Suprapubic skin (tissue), 4 donors: ENCODE measurements around the gene NUMA1.

Experiments used
- EP300 ChIP-seq: sonication (generic); formaldehyde crosslinking; IDR thresholded peaks from one replicate; pipeline ENCODE4 v1.6.1; 2017; ENCODE audit warnings: antibody characterized with exemption
- POLR2A ChIP-seq, 2 donors: fragments of 450-650 bp; IDR thresholded peaks; one replicate each; pipeline ENCODE4 v1.6.1; 2017; ENCODE audit warnings: antibody characterized with exemption in 2 of 2, mild to moderate bottlenecking in 2 of 2, moderate library complexity in 2 of 2
- POLR2AphosphoS5 ChIP-seq, 3 donors: sonication (generic); formaldehyde crosslinking; IDR thresholded peaks; one replicate each; pipeline ENCODE4 v1.6.1; 2017; ENCODE audit warnings: antibody characterized with exemption in 3 of 3
- TF ChIP-seq, protein P1 (sequence below), 2 donors: fragments of 200-600 bp in 1 of 2; fragments of 450-650 bp in 1 of 2; sonication (generic) in 1 of 2; IDR thresholded peaks; one replicate each; pipeline ENCODE4 v1.5.1; 2016 to 2019; ENCODE audit warnings: antibody characterized with exemption in 2 of 2, mild to moderate bottlenecking in 1 of 2, moderate library complexity in 1 of 2

- TF ChIP-seq, protein P1, sequence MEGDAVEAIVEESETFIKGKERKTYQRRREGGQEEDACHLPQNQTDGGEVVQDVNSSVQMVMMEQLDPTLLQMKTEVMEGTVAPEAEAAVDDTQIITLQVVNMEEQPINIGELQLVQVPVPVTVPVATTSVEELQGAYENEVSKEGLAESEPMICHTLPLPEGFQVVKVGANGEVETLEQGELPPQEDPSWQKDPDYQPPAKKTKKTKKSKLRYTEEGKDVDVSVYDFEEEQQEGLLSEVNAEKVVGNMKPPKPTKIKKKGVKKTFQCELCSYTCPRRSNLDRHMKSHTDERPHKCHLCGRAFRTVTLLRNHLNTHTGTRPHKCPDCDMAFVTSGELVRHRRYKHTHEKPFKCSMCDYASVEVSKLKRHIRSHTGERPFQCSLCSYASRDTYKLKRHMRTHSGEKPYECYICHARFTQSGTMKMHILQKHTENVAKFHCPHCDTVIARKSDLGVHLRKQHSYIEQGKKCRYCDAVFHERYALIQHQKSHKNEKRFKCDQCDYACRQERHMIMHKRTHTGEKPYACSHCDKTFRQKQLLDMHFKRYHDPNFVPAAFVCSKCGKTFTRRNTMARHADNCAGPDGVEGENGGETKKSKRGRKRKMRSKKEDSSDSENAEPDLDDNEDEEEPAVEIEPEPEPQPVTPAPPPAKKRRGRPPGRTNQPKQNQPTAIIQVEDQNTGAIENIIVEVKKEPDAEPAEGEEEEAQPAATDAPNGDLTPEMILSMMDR (IDR thresholded peaks at IDR 0.05) = no peak
- TF ChIP-seq POLR2A (IDR thresholded peaks at IDR 0.05) (no peak), POLR2AphosphoS5 (IDR thresholded peaks at IDR 0.05) (no peak), EP300 (no peak)
Observed at GRCh38 chr11:72085621-72086351, 5.4 kb upstream of the NUMA1 start.
